ENCODE measurements around the gene NBEAL2. TPM values are rescaled to one million over a fixed set of nuclear protein-coding genes. Genes with fewer than 3 reads are reported as not detected.
"Not testable (repeated sequence)": the region's sequence is repeated elsewhere in the genome, so short reads cannot be mapped to it uniquely, and the experiment has no call there.

NBEAL2 gene
- total RNA-seq, 4 donors from 2014 or later = 4.1 to 8.7 (median 7.5) TPM

GRCh38 chr3:47020311-47020710, 40.8 kb downstream of the NBEAL2 start:
- Histone ChIP-seq H3K4me3 (no peak overlapping the region), H3K27me3 (no peaks in the 10 kb centered on the region), H3K9me3 (no peaks in the 10 kb centered on the region), H3K27ac (peak overlapping the region; percentile 50 to 88 (median 78)), H3K36me3 (peaks cover 0 to 20% of the 10 kb centered on the region in 2 donors), H3K4me1 (peaks cover 36 to 69% of the 10 kb centered on the region in 2 donors)
- ATAC-seq (peak; percentile 37 to 45), DNase-seq (no peak)
- in situ Hi-C loops (cut with MboI; ENCODE audit: low sequenced_read_pairs in 4 of 4) = loop anchor here in 1 of 4 donors (25.0 kb wide), 1 partner anchor 333 kb away; the partner anchor contains the start of gene ALS2CL
- intact Hi-C loops (cut with DNase I; ENCODE audit: low total_unique reads) = no loop called here
- TF ChIP-seq POLR2A (IDR thresholded peaks at IDR 0.05) = no peak
- no peak for TF ChIP-seq CTCF (IDR thresholded peaks at IDR 0.05 in 4 of 5, conservative IDR thresholded peaks at IDR 0.05 in 1 of 5)

GRCh38 chr3:47022641-47023071, 43.2 kb downstream of the NBEAL2 start:
- Histone ChIP-seq H3K27ac (peak overlapping the region; percentile 72 to 88 (median 78)), H3K27me3 (no peaks in the 10 kb centered on the region), H3K4me3 (no peak overlapping the region), H3K4me1 (peaks cover 36 to 55% of the 10 kb centered on the region in 2 donors), H3K9me3 (no peaks in the 10 kb centered on the region), H3K36me3 (peaks cover 0 to 3% of the 10 kb centered on the region in 2 donors)
- TF ChIP-seq CTCF (IDR thresholded peaks at IDR 0.05 in 4 of 5, conservative IDR thresholded peaks at IDR 0.05 in 1 of 5) (no peak), POLR2A (IDR thresholded peaks at IDR 0.05) (peak in 1 of 2 donors; percentile 14)
- in situ Hi-C loops (cut with MboI; ENCODE audit: low sequenced_read_pairs in 4 of 4) (loop anchor here in 1 of 4 donors (25.0 kb wide), 1 partner anchor 335 kb away; the partner anchor contains the start of gene ALS2CL), intact Hi-C loops (cut with DNase I; ENCODE audit: low total_unique reads) (no loop called here)
- peak; percentile 31 to 50 for DNase-seq
- ATAC-seq = peak; percentile 91 to 95

GRCh38 chr3:47024932-47025331, 45.5 kb downstream of the NBEAL2 start:
- no peak for DNase-seq
- in situ Hi-C loops (cut with MboI; ENCODE audit: low sequenced_read_pairs in 4 of 4) (loop anchor here in 1 of 4 donors (25.0 kb wide), 1 partner anchor 338 kb away; the partner anchor contains the start of gene ALS2CL), intact Hi-C loops (cut with DNase I; ENCODE audit: low total_unique reads) (no loop called here)
- Histone ChIP-seq H3K4me3 (no peak overlapping the region), H3K27me3 (no peaks in the 10 kb centered on the region), H3K27ac (peak overlapping the region in 2 of 4 donors; percentile 72 to 88), H3K9me3 (no peaks in the 10 kb centered on the region), H3K36me3 (no peaks in the 10 kb centered on the region), H3K4me1 (peaks cover 31 to 38% of the 10 kb centered on the region in 2 donors)
- ATAC-seq = no peak
- no peak for TF ChIP-seq POLR2A (IDR thresholded peaks at IDR 0.05)
- no peak for TF ChIP-seq CTCF (IDR thresholded peaks at IDR 0.05 in 4 of 5, conservative IDR thresholded peaks at IDR 0.05 in 1 of 5)

- H3K27ac ChIP-seq; H3K9me3 ChIP-seq; ATAC-seq; H3K4me3 ChIP-seq; H3K27me3 ChIP-seq; intact Hi-C loops (cut with DNase I; ENCODE audit: low total_unique reads); in situ Hi-C loops (cut with MboI; ENCODE audit: low sequenced_read_pairs in 4 of 4); DNase-seq; H3K36me3 ChIP-seq: not testable (repeated sequence)
- peaks cover 20 to 25% of the 10 kb centered on the region in 2 donors for H3K4me1 ChIP-seq
Observed at GRCh38 chr3:47026432-47026831, 47.0 kb downstream of the NBEAL2 start.

- Histone ChIP-seq H3K36me3 (no peaks in the 10 kb centered on the region), H3K27me3 (no peaks in the 10 kb centered on the region), H3K9me3 (no peaks in the 10 kb centered on the region), H3K4me1 (peaks cover 8 to 12% of the 10 kb centered on the region in 2 donors), H3K27ac (no peak overlapping the region), H3K4me3 (no peak overlapping the region)
- no peak for ATAC-seq
- no peak for DNase-seq
- in situ Hi-C loops (cut with MboI; ENCODE audit: low sequenced_read_pairs in 4 of 4) = no loop called here
- TF ChIP-seq CTCF (IDR thresholded peaks at IDR 0.05 in 4 of 5, conservative IDR thresholded peaks at IDR 0.05 in 1 of 5) (no peak), POLR2A (IDR thresholded peaks at IDR 0.05) (no peak)
- intact Hi-C loops (cut with DNase I; ENCODE audit: low total_unique reads) = no loop called here
Observed at GRCh38 chr3:47028146-47028545, 48.7 kb downstream of the NBEAL2 start.

Measured in gastrocnemius medialis (tissue), 4 donors.